NCI-H2081 (cell line): ENCODE results near the gene C5orf22.

Experiments used
- DNase-seq, 2 experiments: peaks; one replicate each; lab custom pipeline; 2025; lab: John Stamatoyannopoulos, UW

C5orf22 gene

DNA sequence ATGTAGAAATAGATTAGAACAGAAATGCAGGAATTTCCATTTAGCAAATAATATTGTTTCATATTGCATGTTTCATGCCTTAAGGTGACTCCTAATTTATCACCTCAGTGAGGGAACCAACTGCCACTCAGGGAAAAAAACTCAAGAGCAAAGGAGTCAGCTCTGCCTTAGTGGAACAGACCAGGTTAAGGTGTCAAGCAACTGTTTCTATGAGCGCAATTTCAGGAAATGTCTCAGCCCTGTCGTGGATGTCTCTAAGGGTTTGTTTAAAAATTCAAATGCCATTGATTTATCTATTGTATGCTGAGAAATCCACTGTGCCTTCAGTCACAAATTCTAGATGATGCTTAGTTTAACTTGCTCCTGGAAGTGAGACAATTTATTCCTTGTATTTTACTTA lies 72.1 kb downstream of the C5orf22 start:
- no peak for DNase-seq

- DNase-seq = no peak
Measured at GRCh38 chr5:31604644-31605043, 72.5 kb downstream of the C5orf22 start.
